Lung (tissue), 12 donors: ENCODE measurements around the gene DIS3L2. TPM values are rescaled to one million over a fixed set of nuclear protein-coding genes. Genes with fewer than 3 reads are reported as not detected.

ENCODE experiments used
- ATAC-seq: fragments of 200-7000 bp; cut with Tn5 transposase; one replicate; pipeline ENCODE4 v1.9.1; 2020; ENCODE audit warnings: moderate number of reproducible peaks; ENCODE audit not compliant: insufficient read depth, low FRiP score
- DNase-seq, 3 donors: peaks; one replicate each; pipeline ENCODE4 v3.0.0-alpha.2; 2013 to 2017
- H3K27ac ChIP-seq, 2 donors: one replicate each; pipeline ENCODE4 v1.5.1; 2013; ENCODE audit warnings: mild to moderate bottlenecking in 2 of 2, moderate library complexity in 2 of 2, control low read depth in 1 of 2, inconsistent platforms in 1 of 2, low read depth in 1 of 2, low read length in 1 of 2
- H3K27me3 ChIP-seq, 3 donors: one replicate each; pipeline ENCODE4 v1.5.1; 2013; ENCODE audit warnings: low read length in 2 of 3; ENCODE audit not compliant: control insufficient read depth in 3 of 3, insufficient read depth in 3 of 3
- H3K36me3 ChIP-seq, 4 donors: one replicate each; pipeline ENCODE4 v1.5.1; 2013; ENCODE audit warnings: low read length in 4 of 4, mild to moderate bottlenecking in 1 of 4, moderate library complexity in 1 of 4; ENCODE audit not compliant: control insufficient read depth in 4 of 4, insufficient read depth in 4 of 4
- H3K4me1 ChIP-seq, 5 donors: one replicate each; pipeline ENCODE4 v1.5.1; 2013; ENCODE audit warnings: low read length in 5 of 5, mild to moderate bottlenecking in 2 of 5, moderate library complexity in 1 of 5; ENCODE audit not compliant: control insufficient read depth in 5 of 5, insufficient read depth in 5 of 5
- H3K4me3 ChIP-seq: one replicate; pipeline ENCODE4 v1.5.1; 2013; ENCODE audit warnings: mild to moderate bottlenecking, control low read depth, moderate library complexity
- H3K9ac ChIP-seq, 2 donors: one replicate each; pipeline ENCODE4 v1.5.1; 2013; ENCODE audit warnings: low read length in 2 of 2, control low read depth in 1 of 2; ENCODE audit not compliant: insufficient read depth in 1 of 2
- H3K9me3 ChIP-seq, 4 donors: one replicate each; pipeline ENCODE4 v1.5.1; 2013; ENCODE audit warnings: low read length in 3 of 4, mild to moderate bottlenecking in 1 of 4, moderate library complexity in 1 of 4; ENCODE audit not compliant: control insufficient read depth in 4 of 4, insufficient read depth in 3 of 4
- CTCF ChIP-seq: IDR thresholded peaks from 2 replicates; pipeline ENCODE4 v1.5.1; 2012; ENCODE audit warnings: mild to moderate bottlenecking; ENCODE audit errors: control extremely low read depth, extremely low read depth
- WGBS, 2 donors: extraction: QIAGEN DNeasy Blood & Tissue Kit; methylation state at CpG; one replicate each; pipeline ENCODE4 v1.1.7; 2013; 5-methylcytosine and 5-hydroxymethylcytosine counted together
- polyA plus RNA-seq, 2 donors: library from polyadenylated mRNA; stranded (reverse); fragments of 200-250 nt; gene quantifications; one replicate each; pipeline ENCODE4 v1.2.1, GENCODE V29; 2013
- total RNA-seq, 2 donors: library from RNA; depleted of rRNA in 1 of 2; stranded (reverse); fragments of >200 nt in 1 of 2; gene quantifications; one replicate each; pipeline ENCODE4 v1.2.1, GENCODE V29; 2014 to 2021
- donor health status: control.
- donor health status: control.
- donor health status: Bipolar disorder and iron deficiency.
- donor health status: healthy.
- donor health status: DM: yes; HTN: yes; CAD: no.

The DIS3L2 gene
- total and polyA plus RNA-seq, 4 donors: 12.7 to 41.0 (median 31.1) TPM

GRCh38 chr2:232343821-232344220 is 382.3 kb downstream of the DIS3L2 start:
- Histone ChIP-seq H3K36me3 (peaks cover 0 to 5% (median under 1%) of the 10 kb centered on the region in 4 donors), H3K9ac (no peak overlapping the region), H3K4me1 (no peaks in the 10 kb centered on the region), H3K27ac (no peak overlapping the region), H3K4me3 (no peak overlapping the region), H3K9me3 (peaks cover 0 to 2% (median 0%) of the 10 kb centered on the region in 4 donors), H3K27me3 (peaks cover 0 to under 1% (median 0%) of the 10 kb centered on the region in 3 donors)
- DNase-seq (no peak), ATAC-seq (no peak)
- no peak for TF ChIP-seq CTCF
- WGBS, 2 donors: 42 to 50% methylated on average over 6 of the region's 6 CpGs

DNA sequence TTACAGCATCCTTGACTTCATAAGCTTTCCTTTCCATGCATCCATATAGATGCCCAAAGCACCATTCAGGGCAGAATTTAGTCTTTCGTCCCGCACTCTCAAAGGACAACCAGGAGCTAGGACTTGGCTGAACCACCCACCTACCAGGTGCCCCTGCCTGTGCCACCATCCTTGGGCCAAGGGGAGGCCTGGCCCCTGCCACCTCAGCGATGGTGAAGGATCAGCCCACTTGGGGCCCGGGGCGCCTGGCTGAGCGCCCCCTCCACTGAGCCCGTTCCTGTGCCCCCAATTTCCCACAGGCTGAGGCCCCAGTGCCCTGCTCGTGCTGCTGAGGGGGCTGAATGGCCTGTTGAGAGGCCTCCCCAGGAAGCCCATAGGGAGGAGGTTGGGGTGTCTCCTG is 383.7 kb downstream of the DIS3L2 start:
- DNase-seq (no peak), ATAC-seq (no peak)
- Histone ChIP-seq H3K36me3 (peaks cover 0 to 5% (median 0%) of the 10 kb centered on the region in 4 donors), H3K27ac (no peak overlapping the region), H3K9ac (no peak overlapping the region), H3K4me3 (no peak overlapping the region), H3K4me1 (peaks cover 0 to 4% (median 0%) of the 10 kb centered on the region in 5 donors), H3K9me3 (peaks cover 0 to 2% (median 0%) of the 10 kb centered on the region in 4 donors), H3K27me3 (peaks cover 0 to 15% (median 6%) of the 10 kb centered on the region in 3 donors)
- TF ChIP-seq CTCF: no peak
- 94 to 95% methylated on average over 8 of the region's 8 CpGs for WGBS, 2 donors

- Histone ChIP-seq H3K9me3 (peaks cover 0 to 4% (median 0%) of the 10 kb centered on the region in 4 donors), H3K36me3 (no peaks in the 10 kb centered on the region), H3K9ac (no peak overlapping the region), H3K27me3 (peaks cover 7 to 29% (median 17%) of the 10 kb centered on the region in 3 donors), H3K4me3 (no peak overlapping the region), H3K27ac (no peak overlapping the region), H3K4me1 (peaks cover 0 to 12% (median 0%) of the 10 kb centered on the region in 5 donors)
- TF ChIP-seq CTCF: no peak
- DNase-seq (no peak), ATAC-seq (no peak)
- 93 to 94% methylated on average over 6 of the region's 6 CpGs for WGBS, 2 donors
Measured at GRCh38 chr2:232347369-232347768, 385.9 kb downstream of the DIS3L2 start.

- no peak overlapping the region for H3K27ac ChIP-seq
- no peak for TF ChIP-seq CTCF
- H3K36me3 ChIP-seq: no peaks in the 10 kb centered on the region
- no peak overlapping the region for H3K4me3 ChIP-seq
- no peak overlapping the region for H3K9ac ChIP-seq
- peaks cover 0 to 13% (median 0%) of the 10 kb centered on the region in 5 donors for H3K4me1 ChIP-seq
- H3K9me3 ChIP-seq: peaks cover 0 to 4% (median 0%) of the 10 kb centered on the region in 4 donors
- H3K27me3 ChIP-seq: peaks cover 10 to 37% (median 26%) of the 10 kb centered on the region in 3 donors
- ATAC-seq: no peak
- 37 to 47% methylated on average over 6 of the region's 6 CpGs for WGBS, 2 donors
- no peak for DNase-seq
Measured at GRCh38 chr2:232348936-232349335, 387.4 kb downstream of the DIS3L2 start.
